Measurements from ENCODE around the gene PMEL. TPM values are rescaled to one million over a fixed set of nuclear protein-coding genes. Genes with fewer than 3 reads are reported as not detected.

The PMEL gene
- total RNA-seq, 1 experiment from 2014 or later, result 1.2 TPM

Other genes starting within 250 kb of the PMEL start
- 87.3 TPM for gene BLOC1S1, start 250.0 kb downstream of the PMEL start, total RNA-seq (2021; ENCODE audit: unreplicated experiment)
- gene RDH5, start 245.6 kb downstream of the PMEL start, total RNA-seq (2021; ENCODE audit: unreplicated experiment), result 2.8 TPM
- gene CD63, start 237.0 kb downstream of the PMEL start, total RNA-seq (2021; ENCODE audit: unreplicated experiment), result 879 TPM
- gene GDF11, start 222.9 kb downstream of the PMEL start, total RNA-seq (2021; ENCODE audit: unreplicated experiment), result 11.8 TPM
- gene SARNP, start 148.3 kb downstream of the PMEL start, total RNA-seq (2021; ENCODE audit: unreplicated experiment), result 69.3 TPM
- gene ORMDL2, start 148.0 kb downstream of the PMEL start, total RNA-seq (2021; ENCODE audit: unreplicated experiment), result 59.6 TPM
- 51.9 TPM for gene DNAJC14, start 136.5 kb downstream of the PMEL start, total RNA-seq (2021; ENCODE audit: unreplicated experiment)
- 0.05 TPM for gene MMP19, start 123.1 kb downstream of the PMEL start, total RNA-seq (2021; ENCODE audit: unreplicated experiment)
- gene PYM1, start 38.1 kb downstream of the PMEL start, total RNA-seq (2021; ENCODE audit: unreplicated experiment), result 32.2 TPM
- 7.6 TPM for gene DGKA, start 34.9 kb downstream of the PMEL start, total RNA-seq (2021; ENCODE audit: unreplicated experiment)
- gene CDK2, start 788 bp upstream of the PMEL start, total RNA-seq (2021; ENCODE audit: unreplicated experiment), result 72.9 TPM
- gene RAB5B, start 8.0 kb upstream of the PMEL start, total RNA-seq (2021; ENCODE audit: unreplicated experiment), result 102 TPM
- 20.7 TPM for gene SUOX, start 31.2 kb upstream of the PMEL start, total RNA-seq (2021; ENCODE audit: unreplicated experiment)
- gene IKZF4, start 55.0 kb upstream of the PMEL start, total RNA-seq (2021; ENCODE audit: unreplicated experiment), result 6.9 TPM
- 46.4 TPM for gene RPS26, start 75.9 kb upstream of the PMEL start, total RNA-seq (2021; ENCODE audit: unreplicated experiment)
- gene ERBB3, start 114.1 kb upstream of the PMEL start, total RNA-seq (2021; ENCODE audit: unreplicated experiment), result 0.90 TPM
- gene PA2G4, start 138.5 kb upstream of the PMEL start, total RNA-seq (2021; ENCODE audit: unreplicated experiment), result 175 TPM
- 2,264 TPM for gene RPL41, start 150.6 kb upstream of the PMEL start, total RNA-seq (2021; ENCODE audit: unreplicated experiment)
- 6.0 TPM for gene ZC3H10, start 152.2 kb upstream of the PMEL start, total RNA-seq (2021; ENCODE audit: unreplicated experiment)
- gene ESYT1, start 162.2 kb upstream of the PMEL start, total RNA-seq (2021; ENCODE audit: unreplicated experiment), result 152 TPM
- gene MYL6B, start 186.5 kb upstream of the PMEL start, total RNA-seq (2021; ENCODE audit: unreplicated experiment), result 66.5 TPM
- gene MYL6, start 192.3 kb upstream of the PMEL start, total RNA-seq (2021; ENCODE audit: unreplicated experiment), result 1,024 TPM
- gene SMARCC2, start 223.4 kb upstream of the PMEL start, total RNA-seq (2021; ENCODE audit: unreplicated experiment), result 129 TPM